Calu3 (cell line): ENCODE data around the gene SORBS1. TPM values are rescaled to one million over a fixed set of nuclear protein-coding genes. Genes with fewer than 3 reads are reported as not detected.

Experiments
- BruUV-seq: library from RNA; stranded (reverse); fragments of 400-500 nt; replicated peaks from 2 replicates; lab custom pipeline; 2021; lab: Mats Ljungman, UMichigan
- CTCF ChIA-PET: fragments of 300-600 bp; sonication (Branson Sonifier 250); formaldehyde crosslinking; loops from one replicate; lab custom pipeline; 2022; ENCODE audit warnings: antibody characterized with exemption; lab: Charles Lee
- DNase-seq: peaks from one replicate; pipeline ENCODE4 v3.0.0; 2022
- H3K27ac Mint-ChIP-seq: one replicate; pipeline ENCODE4 v1.8.0; 2022; ENCODE audit warnings: mixed read lengths; ENCODE audit not compliant: unreplicated experiment
- H3K27me3 Mint-ChIP-seq: one replicate; pipeline ENCODE4 v1.8.0; 2022; ENCODE audit warnings: mixed read lengths; ENCODE audit not compliant: unreplicated experiment
- H3K36me3 Mint-ChIP-seq: one replicate; pipeline ENCODE4 v1.8.0; 2022; ENCODE audit warnings: mild to moderate bottlenecking, moderate library complexity, mixed read lengths; ENCODE audit not compliant: insufficient read depth, unreplicated experiment
- H3K4me1 Mint-ChIP-seq: one replicate; pipeline ENCODE4 v1.8.0; 2022; ENCODE audit warnings: mild to moderate bottlenecking, low read depth, mixed read lengths; ENCODE audit not compliant: unreplicated experiment
- H3K4me3 Mint-ChIP-seq: one replicate; pipeline ENCODE4 v1.8.0; 2022; ENCODE audit warnings: mild to moderate bottlenecking, low read depth, moderate library complexity, mixed read lengths; ENCODE audit not compliant: unreplicated experiment
- H3K9me3 Mint-ChIP-seq: one replicate; pipeline ENCODE4 v1.8.0; 2022; ENCODE audit warnings: low read depth, mixed read lengths; ENCODE audit not compliant: unreplicated experiment
- intact Hi-C: fragments of 100-400 bp; cut with micrococcal nuclease; formaldehyde crosslinking; loops from one replicate; pipeline ENCODE4 v1.10.0; 2022; ENCODE audit not compliant: unreplicated experiment
- total RNA-seq: library from RNA; stranded (reverse); gene quantifications from 2 replicates; pipeline ENCODE4 v1.2.3, GENCODE V29; 2022
- TF ChIP-seq, protein P1 (sequence below): fragments of 200-600 bp; IDR thresholded peaks from one replicate; pipeline ENCODE4 v1.8.0; 2022; ENCODE audit warnings: antibody characterized with exemption; ENCODE audit not compliant: unreplicated experiment

Gene SORBS1
- total RNA-seq, 1 experiment from 2014 or later, result 2.8 TPM

DNA sequence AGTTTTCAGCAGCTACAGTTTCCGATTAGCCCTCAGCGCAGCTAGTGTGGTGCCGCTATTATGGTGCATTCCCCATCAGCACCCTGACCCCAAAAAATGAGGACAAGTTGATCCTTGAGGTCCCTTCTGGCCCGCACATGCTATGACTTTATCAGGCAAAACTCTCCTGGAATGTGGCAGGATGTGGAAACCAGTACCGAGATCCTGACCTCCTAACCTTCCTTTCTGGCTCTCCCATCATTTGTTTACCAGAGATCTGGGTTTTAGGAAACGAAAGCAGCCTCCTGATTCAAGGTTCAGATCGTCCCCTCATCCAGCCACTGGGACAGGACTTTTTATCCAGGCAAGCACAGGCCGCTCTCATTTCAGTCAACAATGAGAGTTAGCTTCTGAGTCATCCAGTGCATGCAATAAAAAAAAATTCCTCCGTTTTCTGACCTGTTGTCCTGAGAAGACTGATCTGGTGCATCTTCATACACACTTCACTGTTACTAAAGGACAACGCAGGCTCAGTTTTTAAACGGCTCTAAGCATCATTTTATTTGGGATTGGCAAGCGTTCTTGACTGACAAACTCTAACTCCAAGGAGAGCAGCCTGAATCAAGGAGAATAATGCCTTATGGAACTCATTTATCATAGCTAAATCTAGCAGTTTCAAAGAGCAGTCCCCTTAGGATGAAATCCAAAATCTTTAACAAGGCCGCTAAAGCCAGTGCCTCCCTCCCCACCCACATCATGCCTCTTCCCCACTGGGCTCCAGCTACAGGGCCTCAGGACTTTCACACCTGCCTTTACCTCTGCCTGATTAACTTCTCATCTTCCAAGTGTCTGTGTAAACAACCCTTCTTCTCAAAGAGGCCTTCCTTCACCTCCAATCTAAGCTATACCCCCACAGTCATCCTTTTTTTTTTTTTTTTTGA lies 287.5 kb downstream of the SORBS1 start:
- peaks cover 30% of the 10 kb centered on the region for H3K4me1 Mint-ChIP-seq
- TF ChIP-seq, protein P1, sequence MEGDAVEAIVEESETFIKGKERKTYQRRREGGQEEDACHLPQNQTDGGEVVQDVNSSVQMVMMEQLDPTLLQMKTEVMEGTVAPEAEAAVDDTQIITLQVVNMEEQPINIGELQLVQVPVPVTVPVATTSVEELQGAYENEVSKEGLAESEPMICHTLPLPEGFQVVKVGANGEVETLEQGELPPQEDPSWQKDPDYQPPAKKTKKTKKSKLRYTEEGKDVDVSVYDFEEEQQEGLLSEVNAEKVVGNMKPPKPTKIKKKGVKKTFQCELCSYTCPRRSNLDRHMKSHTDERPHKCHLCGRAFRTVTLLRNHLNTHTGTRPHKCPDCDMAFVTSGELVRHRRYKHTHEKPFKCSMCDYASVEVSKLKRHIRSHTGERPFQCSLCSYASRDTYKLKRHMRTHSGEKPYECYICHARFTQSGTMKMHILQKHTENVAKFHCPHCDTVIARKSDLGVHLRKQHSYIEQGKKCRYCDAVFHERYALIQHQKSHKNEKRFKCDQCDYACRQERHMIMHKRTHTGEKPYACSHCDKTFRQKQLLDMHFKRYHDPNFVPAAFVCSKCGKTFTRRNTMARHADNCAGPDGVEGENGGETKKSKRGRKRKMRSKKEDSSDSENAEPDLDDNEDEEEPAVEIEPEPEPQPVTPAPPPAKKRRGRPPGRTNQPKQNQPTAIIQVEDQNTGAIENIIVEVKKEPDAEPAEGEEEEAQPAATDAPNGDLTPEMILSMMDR, result no peak
- intact Hi-C loops, result no loop called here
- H3K27me3 Mint-ChIP-seq, result no peaks in the 10 kb centered on the region
- H3K9me3 Mint-ChIP-seq, result no peaks in the 10 kb centered on the region
- H3K36me3 Mint-ChIP-seq, result peaks cover under 1% of the 10 kb centered on the region
- DNase-seq, result peak; percentile 17
- CTCF ChIA-PET, result no interaction called here
- H3K4me3 Mint-ChIP-seq, result peak overlapping the region; percentile 31
- BruUV-seq, result no TSS peak
- peak overlapping the region; percentile 73 for H3K27ac Mint-ChIP-seq

DNA sequence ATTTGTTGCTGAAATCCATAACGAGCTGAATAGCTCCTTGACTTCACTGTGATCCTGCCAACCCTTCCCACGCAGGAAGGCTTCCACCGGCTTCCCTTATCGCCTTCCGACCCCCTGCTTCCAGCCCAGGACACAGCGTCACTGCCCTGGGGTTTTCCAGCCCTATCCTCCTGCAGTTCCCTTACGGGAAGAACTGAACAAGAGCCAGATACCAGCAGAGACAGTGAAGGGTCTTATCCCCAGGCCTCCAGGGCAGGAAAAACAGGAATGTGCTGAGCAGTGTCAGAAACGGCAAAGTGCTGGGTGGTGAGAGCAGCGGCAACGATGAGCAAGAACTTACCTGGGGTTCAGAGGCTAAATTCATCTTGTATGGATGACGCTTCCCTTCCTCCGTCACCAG lies 292.7 kb downstream of the SORBS1 start:
- Mint-ChIP-seq H3K4me3 (no peak overlapping the region), H3K36me3 (peaks cover 16% of the 10 kb centered on the region), H3K4me1 (peaks cover 43% of the 10 kb centered on the region), H3K27ac (peak overlapping the region; percentile 96), H3K9me3 (no peaks in the 10 kb centered on the region), H3K27me3 (no peaks in the 10 kb centered on the region)
- CTCF ChIA-PET, result no interaction called here
- no TSS peak for BruUV-seq
- TF ChIP-seq, protein P1, result no peak
- peak; percentile 18 for DNase-seq
- intact Hi-C loops, result no loop called here

DNA sequence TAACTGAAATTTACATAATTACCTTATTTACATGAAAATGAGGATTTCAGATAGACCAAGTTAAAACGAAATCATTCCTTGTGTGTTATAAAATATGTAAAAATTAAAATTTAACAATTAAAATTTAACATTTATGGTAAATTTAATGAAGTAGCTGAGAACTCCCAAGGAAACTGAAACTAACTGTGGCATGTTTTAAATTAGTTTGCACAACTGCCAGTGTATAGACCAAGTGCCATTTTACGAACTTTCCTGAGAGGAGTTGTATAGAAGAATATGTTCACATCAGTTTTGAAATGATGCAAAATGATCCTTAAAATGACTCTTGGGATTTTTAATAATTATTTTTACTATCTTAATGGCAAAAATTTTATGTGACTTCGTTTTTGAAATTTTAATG lies 293.9 kb downstream of the SORBS1 start:
- no peaks in the 10 kb centered on the region for H3K27me3 Mint-ChIP-seq
- intact Hi-C loops, result no loop called here
- H3K9me3 Mint-ChIP-seq, result no peaks in the 10 kb centered on the region
- peak overlapping the region; percentile 36 for H3K4me3 Mint-ChIP-seq
- H3K27ac Mint-ChIP-seq, result peak overlapping the region; percentile 98
- peaks cover 16% of the 10 kb centered on the region for H3K36me3 Mint-ChIP-seq
- TF ChIP-seq, protein P1, result no peak
- CTCF ChIA-PET, result interaction anchor here (0.5 to 0.6 kb wide), 2 partner anchors 94 to 149 kb away, joined by 3 to 4 read pairs; no protein-coding TSS in a partner anchor
- BruUV-seq, result TSS peak; percentile 94
- peaks cover 46% of the 10 kb centered on the region for H3K4me1 Mint-ChIP-seq
- DNase-seq, result no peak

DNA sequence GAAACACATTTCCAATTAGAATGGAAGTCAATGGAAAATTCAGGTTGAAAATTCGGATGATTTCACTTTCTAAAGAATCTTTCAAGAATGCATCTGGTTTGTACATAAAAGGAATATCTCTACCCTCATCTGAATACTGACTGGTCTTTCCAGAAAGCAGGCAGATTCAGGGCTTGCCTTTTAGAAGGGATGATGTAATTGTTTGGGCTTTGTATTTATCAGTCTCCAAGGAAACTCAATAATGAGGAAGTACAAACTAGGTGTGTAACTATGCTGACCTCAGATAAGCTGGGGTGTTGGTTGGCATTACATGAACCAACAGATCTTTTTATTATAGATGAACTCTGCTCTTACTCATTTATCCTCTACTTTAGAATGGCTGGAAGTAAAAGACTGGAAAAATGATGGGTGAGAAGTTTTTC lies 294.5 kb downstream of the SORBS1 start:
- Mint-ChIP-seq H3K4me1 (peaks cover 46% of the 10 kb centered on the region), H3K4me3 (peak overlapping the region; percentile 36), H3K36me3 (peaks cover 16% of the 10 kb centered on the region), H3K9me3 (no peaks in the 10 kb centered on the region), H3K27me3 (no peaks in the 10 kb centered on the region), H3K27ac (peak overlapping the region; percentile 98)
- DNase-seq, result peak; percentile 34
- intact Hi-C loops, result no loop called here
- TF ChIP-seq, protein P1, result no peak
- CTCF ChIA-PET, result interaction anchor here (0.5 to 0.6 kb wide), 2 partner anchors 95 to 149 kb away, joined by 3 to 4 read pairs; no protein-coding TSS in a partner anchor
- no TSS peak for BruUV-seq
